ENCODE results near the gene RAX2. TPM values are rescaled to one million over a fixed set of nuclear protein-coding genes. Genes with fewer than 3 reads are reported as not detected.
A peak's percentile ranks its signal among the peaks of the same experiment; 100 is the strongest.

The RAX2 gene
- total and polyA plus RNA-seq, 2 of the 13 experiments (the other 11 are each of a cell fraction or from before 2014, with no cell fraction given): not detected

GRCh38 chr19:3783660-3784584 is 11.9 kb upstream of the RAX2 start:
- WGBS (ENCODE audit: low lambda C conversion rate): 31% methylated on average over 14 of the region's 49 CpGs
- ChIA-PET CTCF (ENCODE audit: low intra/inter-chr PET ratio, low total read pairs) (interaction anchor here (1.3 to 1.4 kb wide), 2 partner anchors 38 to 65 kb away, joined by 3 to 5 read pairs; no protein-coding TSS in a partner anchor), POLR2A (no interaction called here)
- no peak overlapping the region for H3K4me3 ChIP-seq (replicated peaks in 1 of 3; ENCODE audit: insufficient read depth in 1 of 3, low read depth in 2 of 3, low read length in 3 of 3)
- H3K9ac ChIP-seq (ENCODE audit: insufficient read depth, low read depth, low read length): no peak overlapping the region
- intact Hi-C loops (cut with micrococcal nuclease; ENCODE audit: unreplicated experiment): no loop called here
- no TSS peak for BruUV-seq (replicated peaks)
- no peaks in the 10 kb centered on the region for H3K36me3 ChIP-seq (replicated peaks in 1 of 2; ENCODE audit: control insufficient read depth in 1 of 2, insufficient read depth in 2 of 2, low read length in 2 of 2)
- 0 out of 2 replicates have a peak, but pooled peaks cover 5% of the 10 kb centered on the region for H3K4me1 ChIP-seq (ENCODE audit: insufficient read depth, low read length)
- no peak for FAIRE-seq
- H3K4me2 ChIP-seq (ENCODE audit: low read depth, low read length): no peak overlapping the region
- peak; percentile 73 for ATAC-seq
- H3K9me3 ChIP-seq (ENCODE audit: low read length): peaks cover 18% of the 10 kb centered on the region
- in situ Hi-C loops (cut with HindIII; ENCODE audit: extremely low pct_ligation_motif_present, low pct_unique_long_range_greater_than_20kb): no loop called here
- no peaks in the 10 kb centered on the region for H4K20me1 ChIP-seq (ENCODE audit: insufficient read depth, low read length)
- H2AFZ ChIP-seq (ENCODE audit: low read length): no peak overlapping the region
- peaks cover 9 to 26% of the 10 kb centered on the region in 2 experiments; a peak in 4 of 5 replicates for H3K27me3 ChIP-seq (ENCODE audit: control insufficient read depth in 1 of 2, insufficient read depth in 2 of 2, low read length in 2 of 2)
- H3K27ac ChIP-seq (ENCODE audit: extremely low read length, insufficient read depth, low read length): no peak overlapping the region
- peak; percentile 47 for DNase-seq (ENCODE audit: low spot score)
- no peaks in the 10 kb centered on the region for H3K79me2 ChIP-seq (ENCODE audit: insufficient read depth, low read length)
- peak; percentile 71 for TF ChIP-seq STAG1 (CRISPR knock-in tag; IDR thresholded peaks at IDR 0.05)
- peak; percentile 72 for TF ChIP-seq ZNF574 (CRISPR knock-in tag; IDR thresholded peaks at IDR 0.05)
- TF ChIP-seq RARA (CRISPR knock-in tag; IDR thresholded peaks at IDR 0.05): 0 out of 2 replicates have a peak, but pooled peaks have one; percentile 6
- TF ChIP-seq ZNF230 (CRISPR knock-in tag; IDR thresholded peaks at IDR 0.05): no peak
- TF ChIP-seq HMGXB4 (CRISPR knock-in tag; IDR thresholded peaks at IDR 0.05; ENCODE audit: borderline replicate concordance in 1 of 2, low read depth in 1 of 2): peak; percentile 30 to 45; a peak in 2 of 4 replicates
- TF ChIP-seq, protein P1, sequence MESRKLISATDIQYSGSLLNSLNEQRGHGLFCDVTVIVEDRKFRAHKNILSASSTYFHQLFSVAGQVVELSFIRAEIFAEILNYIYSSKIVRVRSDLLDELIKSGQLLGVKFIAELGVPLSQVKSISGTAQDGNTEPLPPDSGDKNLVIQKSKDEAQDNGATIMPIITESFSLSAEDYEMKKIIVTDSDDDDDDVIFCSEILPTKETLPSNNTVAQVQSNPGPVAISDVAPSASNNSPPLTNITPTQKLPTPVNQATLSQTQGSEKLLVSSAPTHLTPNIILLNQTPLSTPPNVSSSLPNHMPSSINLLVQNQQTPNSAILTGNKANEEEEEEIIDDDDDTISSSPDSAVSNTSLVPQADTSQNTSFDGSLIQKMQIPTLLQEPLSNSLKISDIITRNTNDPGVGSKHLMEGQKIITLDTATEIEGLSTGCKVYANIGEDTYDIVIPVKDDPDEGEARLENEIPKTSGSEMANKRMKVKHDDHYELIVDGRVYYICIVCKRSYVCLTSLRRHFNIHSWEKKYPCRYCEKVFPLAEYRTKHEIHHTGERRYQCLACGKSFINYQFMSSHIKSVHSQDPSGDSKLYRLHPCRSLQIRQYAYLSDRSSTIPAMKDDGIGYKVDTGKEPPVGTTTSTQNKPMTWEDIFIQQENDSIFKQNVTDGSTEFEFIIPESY (CRISPR knock-in tag; IDR thresholded peaks at IDR 0.05): peak; percentile 72; the same call in 1 of the 2 replicates
- 0 out of 2 replicates have a peak, but pooled peaks have one; percentile 53 for TF ChIP-seq ZNF546 (CRISPR knock-in tag; conservative IDR thresholded peaks at IDR 0.05)
- no peak for TF ChIP-seq NFYB (CRISPR knock-in tag; IDR thresholded peaks at IDR 0.05)
- TF ChIP-seq, protein P2, sequence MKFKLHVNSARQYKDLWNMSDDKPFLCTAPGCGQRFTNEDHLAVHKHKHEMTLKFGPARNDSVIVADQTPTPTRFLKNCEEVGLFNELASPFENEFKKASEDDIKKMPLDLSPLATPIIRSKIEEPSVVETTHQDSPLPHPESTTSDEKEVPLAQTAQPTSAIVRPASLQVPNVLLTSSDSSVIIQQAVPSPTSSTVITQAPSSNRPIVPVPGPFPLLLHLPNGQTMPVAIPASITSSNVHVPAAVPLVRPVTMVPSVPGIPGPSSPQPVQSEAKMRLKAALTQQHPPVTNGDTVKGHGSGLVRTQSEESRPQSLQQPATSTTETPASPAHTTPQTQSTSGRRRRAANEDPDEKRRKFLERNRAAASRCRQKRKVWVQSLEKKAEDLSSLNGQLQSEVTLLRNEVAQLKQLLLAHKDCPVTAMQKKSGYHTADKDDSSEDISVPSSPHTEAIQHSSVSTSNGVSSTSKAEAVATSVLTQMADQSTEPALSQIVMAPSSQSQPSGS (CRISPR knock-in tag; IDR thresholded peaks at IDR 0.05): 0 out of 2 replicates have a peak, but pooled peaks have one; percentile 30
- peak; percentile 95 for TF ChIP-seq MAX (IDR thresholded peaks at IDR 0.05)
- peak; percentile 27 for TF ChIP-seq HNRNPLL (IDR thresholded peaks at IDR 0.05; ENCODE audit: low read depth, low read length, poor library complexity, severe bottlenecking)
- TF ChIP-seq, protein P3, sequence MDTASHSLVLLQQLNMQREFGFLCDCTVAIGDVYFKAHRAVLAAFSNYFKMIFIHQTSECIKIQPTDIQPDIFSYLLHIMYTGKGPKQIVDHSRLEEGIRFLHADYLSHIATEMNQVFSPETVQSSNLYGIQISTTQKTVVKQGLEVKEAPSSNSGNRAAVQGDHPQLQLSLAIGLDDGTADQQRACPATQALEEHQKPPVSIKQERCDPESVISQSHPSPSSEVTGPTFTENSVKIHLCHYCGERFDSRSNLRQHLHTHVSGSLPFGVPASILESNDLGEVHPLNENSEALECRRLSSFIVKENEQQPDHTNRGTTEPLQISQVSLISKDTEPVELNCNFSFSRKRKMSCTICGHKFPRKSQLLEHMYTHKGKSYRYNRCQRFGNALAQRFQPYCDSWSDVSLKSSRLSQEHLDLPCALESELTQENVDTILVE (CRISPR knock-in tag; IDR thresholded peaks at IDR 0.05): no peak
